Dendritic cell treated with granulocyte-macrophage colony-stimulating factor and Interleukin-4, amounts not matched to agents 40 ng/mL and 50 ng/mL, for 4 days (primary cell): ENCODE measurements around the gene PTPRD.

Experiments used
- H3K27ac Mint-ChIP-seq: one replicate; pipeline ENCODE4 v1.8.0; 2022; ENCODE audit warnings: mild to moderate bottlenecking, mixed read lengths
- H3K27me3 Mint-ChIP-seq: one replicate; pipeline ENCODE4 v1.8.0; 2022; ENCODE audit warnings: mild to moderate bottlenecking, mixed read lengths
- H3K36me3 Mint-ChIP-seq: one replicate; pipeline ENCODE4 v1.8.0; 2022; ENCODE audit warnings: low read depth, mixed read lengths
- H3K4me1 Mint-ChIP-seq: one replicate; pipeline ENCODE4 v1.8.0; 2022; ENCODE audit warnings: low read depth, mixed read lengths
- H3K4me3 Mint-ChIP-seq: one replicate; pipeline ENCODE4 v1.8.0; 2022; ENCODE audit warnings: mild to moderate bottlenecking, moderate library complexity, mixed read lengths
- H3K9me3 Mint-ChIP-seq: one replicate; pipeline ENCODE4 v1.8.0; 2022; ENCODE audit warnings: mixed read lengths
- intact Hi-C: fragments of 100-400 bp; cut with micrococcal nuclease; formaldehyde crosslinking; loops from one replicate; pipeline ENCODE4 v1.15.0; 2022

PTPRD gene

DNA sequence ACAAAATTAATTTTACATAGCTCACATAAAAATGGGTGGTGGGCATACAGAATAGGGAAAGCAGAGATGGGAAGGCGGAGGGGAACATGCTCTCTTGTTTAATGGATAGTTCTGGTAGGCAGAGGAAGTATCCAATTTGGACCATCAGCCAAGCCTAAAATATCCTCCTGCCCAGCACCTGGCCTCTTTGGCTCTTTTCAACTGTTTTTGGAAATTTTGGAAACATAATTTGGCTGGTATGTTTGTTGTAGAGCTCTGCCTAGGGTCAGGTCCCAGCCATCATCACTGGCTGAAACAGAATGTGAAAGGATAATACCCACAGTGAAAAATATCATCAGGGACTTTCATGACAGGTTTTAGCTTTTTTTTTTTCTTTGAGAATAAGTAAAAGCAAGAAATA lies 2345.9 kb downstream of the PTPRD start:
- Mint-ChIP-seq H3K4me1 (peaks cover under 1% of the 10 kb centered on the region), H3K27ac (no peak overlapping the region), H3K36me3 (no peaks in the 10 kb centered on the region), H3K27me3 (no peaks in the 10 kb centered on the region), H3K9me3 (no peaks in the 10 kb centered on the region), H3K4me3 (no peak overlapping the region)
- intact Hi-C loops = no loop called here

DNA sequence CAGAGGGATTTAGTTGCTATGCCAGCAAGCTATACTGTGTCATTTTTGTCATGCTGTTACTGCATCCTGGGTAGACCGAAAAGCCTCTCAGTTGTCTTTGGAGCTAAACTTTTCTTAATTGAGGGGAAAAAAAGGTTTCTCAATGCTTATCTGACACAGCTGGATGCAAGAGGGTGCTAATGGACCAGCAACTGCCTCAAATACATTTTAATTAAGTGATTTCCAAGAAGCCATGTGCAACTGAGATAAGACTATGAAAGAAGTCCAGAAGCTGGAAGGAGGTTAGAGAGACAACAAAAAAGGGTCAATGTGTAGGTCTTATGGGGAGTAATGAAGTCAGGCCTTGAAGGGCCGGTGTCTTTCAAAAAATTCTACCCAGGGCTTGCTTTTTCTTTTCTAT lies 2347.5 kb downstream of the PTPRD start:
- no peak overlapping the region for H3K27ac Mint-ChIP-seq
- peaks cover 7% of the 10 kb centered on the region for H3K4me1 Mint-ChIP-seq
- H3K36me3 Mint-ChIP-seq = no peaks in the 10 kb centered on the region
- H3K27me3 Mint-ChIP-seq = no peaks in the 10 kb centered on the region
- no peaks in the 10 kb centered on the region for H3K9me3 Mint-ChIP-seq
- H3K4me3 Mint-ChIP-seq = no peak overlapping the region
- intact Hi-C loops = no loop called here
